Left colon (tissue), 2 donors: ENCODE results near the gene SLC27A5. TPM values are rescaled to one million over a fixed set of nuclear protein-coding genes. Genes with fewer than 3 reads are reported as not detected.

Experiments
- ATAC-seq: fragments of 200-7000 bp; cut with Tn5 transposase; one replicate; pipeline ENCODE4 v1.9.1; 2020; ENCODE audit warnings: mild to moderate bottlenecking, moderate library complexity
- DNase-seq, 2 donors: peaks; one replicate each; pipeline ENCODE4 v3.0.0-alpha.2; 2020
- intact Hi-C, 2 donors: fragments of 100-400 bp; cut with DNase I in 1 of 2; cut with micrococcal nuclease in 1 of 2; formaldehyde crosslinking; loops; one replicate each; pipeline versions ENCODE4 v1.11.2 to v1.14.0; 2022; cut with DNase I, micrococcal nuclease
- long read RNA-seq: library from polyadenylated mRNA; unstranded; transcript quantifications from one replicate; pipeline ENCODE4 v2.0.0, GENCODE V29; 2021
- total RNA-seq, 2 donors: library from RNA; stranded (reverse); fragmentation: NEBNext Ultra II Directional; extraction: Animal tissue kit (Norgen Biotek cat#: 25700); gene quantifications; one replicate each; pipeline ENCODE4 v1.2.1, GENCODE V29; 2021
- donor health status: DM: no; HTN: no; CAD: no.
- donor health status: DM: yes; HTN: yes; CAD: no.

SLC27A5 gene, protein sequence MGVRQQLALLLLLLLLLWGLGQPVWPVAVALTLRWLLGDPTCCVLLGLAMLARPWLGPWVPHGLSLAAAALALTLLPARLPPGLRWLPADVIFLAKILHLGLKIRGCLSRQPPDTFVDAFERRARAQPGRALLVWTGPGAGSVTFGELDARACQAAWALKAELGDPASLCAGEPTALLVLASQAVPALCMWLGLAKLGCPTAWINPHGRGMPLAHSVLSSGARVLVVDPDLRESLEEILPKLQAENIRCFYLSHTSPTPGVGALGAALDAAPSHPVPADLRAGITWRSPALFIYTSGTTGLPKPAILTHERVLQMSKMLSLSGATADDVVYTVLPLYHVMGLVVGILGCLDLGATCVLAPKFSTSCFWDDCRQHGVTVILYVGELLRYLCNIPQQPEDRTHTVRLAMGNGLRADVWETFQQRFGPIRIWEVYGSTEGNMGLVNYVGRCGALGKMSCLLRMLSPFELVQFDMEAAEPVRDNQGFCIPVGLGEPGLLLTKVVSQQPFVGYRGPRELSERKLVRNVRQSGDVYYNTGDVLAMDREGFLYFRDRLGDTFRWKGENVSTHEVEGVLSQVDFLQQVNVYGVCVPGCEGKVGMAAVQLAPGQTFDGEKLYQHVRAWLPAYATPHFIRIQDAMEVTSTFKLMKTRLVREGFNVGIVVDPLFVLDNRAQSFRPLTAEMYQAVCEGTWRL
- total RNA-seq = 1 to 10 TPM; 2.8 to 4.6 TPM
- long read RNA-seq, partial matches to known transcripts = 0 of 2 reads
- long read RNA-seq, other reads (novel, unspliced or antisense) = 2 of 2 reads

DNA sequence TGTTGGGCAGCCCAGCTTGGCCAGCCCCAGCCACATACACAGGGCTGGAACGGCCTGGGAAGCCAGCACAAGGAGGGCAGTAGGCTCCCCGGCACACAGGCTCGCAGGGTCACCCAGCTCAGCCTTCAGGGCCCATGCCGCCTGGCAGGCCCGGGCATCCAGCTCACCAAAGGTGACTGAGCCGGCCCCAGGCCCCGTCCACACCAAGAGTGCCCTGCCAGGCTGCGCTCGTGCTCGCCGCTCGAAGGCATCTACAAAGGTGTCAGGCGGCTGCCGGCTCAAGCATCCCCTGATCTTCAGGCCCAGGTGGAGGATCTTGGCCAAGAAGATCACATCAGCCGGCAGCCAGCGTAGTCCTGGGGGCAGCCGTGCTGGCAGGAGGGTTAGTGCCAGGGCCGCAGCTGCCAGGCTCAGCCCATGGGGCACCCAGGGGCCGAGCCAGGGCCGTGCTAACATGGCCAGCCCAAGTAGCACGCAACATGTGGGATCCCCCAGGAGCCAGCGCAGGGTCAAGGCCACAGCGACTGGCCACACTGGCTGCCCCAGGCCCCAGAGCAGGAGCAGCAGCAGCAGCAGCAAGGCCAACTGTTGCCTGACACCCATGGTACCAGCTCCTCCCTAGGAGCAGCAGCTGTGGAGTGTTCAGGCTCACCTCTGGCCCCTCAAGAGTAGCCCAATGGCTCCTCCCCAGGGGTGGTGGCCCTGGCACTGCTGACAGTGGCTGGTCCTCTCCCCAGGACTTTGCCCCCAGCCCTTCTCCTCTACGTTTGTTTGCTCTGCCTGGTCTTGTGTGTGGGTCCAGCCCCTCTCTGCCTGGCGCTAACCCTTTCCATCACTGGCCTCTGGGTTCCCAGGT, at the start of gene SLC27A5:
Gene SLC27A5, minus strand, starts transcription at position 640 of the 856 bp plus-strand sequence. Its CDS starts 37 bp downstream, at position 603.
- peak; percentile 62 for ATAC-seq
- DNase-seq = peak; percentile 44 to 54
- intact Hi-C loops = no loop called here

DNA sequence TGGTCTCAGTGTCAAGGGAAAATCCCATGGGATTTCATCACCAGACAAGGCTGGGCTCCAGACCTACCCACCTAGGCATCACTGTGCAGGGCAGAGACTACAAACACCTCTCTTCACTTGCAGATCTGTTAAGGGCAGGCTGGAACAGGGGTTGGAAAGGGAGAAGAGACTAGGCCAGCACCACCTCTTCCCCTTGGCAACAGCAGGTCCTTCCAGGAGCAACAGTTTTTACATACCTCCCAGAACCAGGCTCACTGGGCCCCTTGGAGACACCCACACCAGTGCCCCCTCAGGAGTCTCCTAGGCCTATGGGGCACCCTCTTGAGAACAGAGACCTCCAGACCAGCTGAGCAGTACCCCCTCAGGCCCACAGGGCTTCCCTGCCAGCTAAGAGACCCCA, 49.1 kb upstream of the SLC27A5 start:
- intact Hi-C loops = no loop called here
- ATAC-seq = no peak
- no peak for DNase-seq

DNA sequence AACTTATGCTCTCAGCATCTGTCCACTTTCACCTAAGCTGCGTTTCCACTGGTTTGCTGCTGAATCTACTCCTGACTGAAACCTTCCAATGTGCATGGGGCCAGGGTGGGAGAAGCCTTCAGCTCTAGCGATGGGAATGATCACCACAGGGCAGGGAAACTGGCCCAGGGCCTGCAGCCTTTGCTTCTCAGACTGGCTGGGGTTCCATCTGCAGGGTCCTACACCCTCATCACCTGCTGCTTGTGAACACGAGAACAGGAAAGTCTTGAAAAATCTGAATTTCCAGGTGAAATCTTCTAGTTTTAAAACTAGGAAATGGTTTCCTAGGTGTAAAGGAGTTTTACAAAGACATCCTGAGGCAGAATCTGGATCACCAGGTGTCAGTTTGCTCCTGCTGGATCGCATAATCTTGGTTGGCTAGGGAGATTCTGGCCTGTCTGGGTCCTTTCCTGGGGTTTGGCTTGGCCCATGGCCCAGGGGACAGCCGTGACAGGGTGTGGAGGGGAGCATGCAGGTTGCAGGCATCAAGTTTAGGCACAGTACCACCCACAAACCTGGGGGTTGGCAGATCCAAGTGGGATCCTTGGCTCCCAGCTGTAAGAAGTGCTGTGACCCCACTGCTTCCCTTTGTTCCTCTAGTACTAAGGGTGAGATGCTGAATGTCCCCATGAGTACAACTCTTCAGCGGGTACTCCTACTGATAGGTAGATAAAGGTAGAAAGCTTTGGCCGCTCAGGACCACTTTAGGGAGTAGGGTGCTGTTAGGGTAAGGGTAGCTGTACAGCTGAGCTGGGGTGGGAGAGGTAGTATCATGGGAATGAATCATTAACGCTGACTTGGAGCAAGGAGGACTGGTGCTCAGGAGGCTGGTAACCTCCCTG, 48.5 kb upstream of the SLC27A5 start:
- ATAC-seq (no peak), DNase-seq (no peak)
- intact Hi-C loops = no loop called here

DNA sequence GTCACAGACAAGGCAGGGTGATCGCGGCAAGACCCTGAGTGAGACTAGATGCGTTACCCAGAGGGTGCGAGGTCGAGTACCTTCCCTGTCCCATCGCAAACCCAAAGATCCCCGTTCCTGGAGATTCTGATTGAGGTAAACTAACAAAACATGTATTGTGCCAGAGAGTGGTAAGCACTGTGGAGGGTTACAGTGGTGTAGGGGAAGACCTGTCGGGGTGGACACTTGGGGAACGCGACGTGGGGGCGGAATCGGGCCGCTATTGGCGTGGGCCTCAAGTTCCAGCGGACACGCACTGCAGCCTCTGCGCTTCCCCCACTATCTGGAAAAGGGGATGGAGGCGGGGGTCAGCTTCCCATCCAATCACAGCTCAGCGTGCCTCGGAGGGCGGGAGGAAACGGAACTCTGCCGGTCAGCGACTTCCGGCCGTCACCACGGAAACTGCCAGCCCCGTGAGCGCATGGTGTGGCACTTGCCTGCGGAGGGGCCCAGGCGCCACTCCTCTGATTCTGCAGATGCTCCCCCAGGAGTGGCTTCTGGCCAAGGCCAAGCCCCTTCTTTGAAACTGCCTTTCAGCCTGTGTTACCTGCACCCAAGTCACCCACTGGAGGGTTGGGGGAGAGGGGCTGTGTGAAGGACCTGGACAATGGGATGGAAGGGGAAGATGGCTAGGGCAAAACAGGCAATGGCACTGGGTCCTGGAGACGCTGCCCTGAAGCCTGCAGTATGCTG, 47.6 kb upstream of the SLC27A5 start:
- intact Hi-C loops = no loop called here
- DNase-seq = peak; percentile 90 to 96
- peak; percentile 57 for ATAC-seq

DNA sequence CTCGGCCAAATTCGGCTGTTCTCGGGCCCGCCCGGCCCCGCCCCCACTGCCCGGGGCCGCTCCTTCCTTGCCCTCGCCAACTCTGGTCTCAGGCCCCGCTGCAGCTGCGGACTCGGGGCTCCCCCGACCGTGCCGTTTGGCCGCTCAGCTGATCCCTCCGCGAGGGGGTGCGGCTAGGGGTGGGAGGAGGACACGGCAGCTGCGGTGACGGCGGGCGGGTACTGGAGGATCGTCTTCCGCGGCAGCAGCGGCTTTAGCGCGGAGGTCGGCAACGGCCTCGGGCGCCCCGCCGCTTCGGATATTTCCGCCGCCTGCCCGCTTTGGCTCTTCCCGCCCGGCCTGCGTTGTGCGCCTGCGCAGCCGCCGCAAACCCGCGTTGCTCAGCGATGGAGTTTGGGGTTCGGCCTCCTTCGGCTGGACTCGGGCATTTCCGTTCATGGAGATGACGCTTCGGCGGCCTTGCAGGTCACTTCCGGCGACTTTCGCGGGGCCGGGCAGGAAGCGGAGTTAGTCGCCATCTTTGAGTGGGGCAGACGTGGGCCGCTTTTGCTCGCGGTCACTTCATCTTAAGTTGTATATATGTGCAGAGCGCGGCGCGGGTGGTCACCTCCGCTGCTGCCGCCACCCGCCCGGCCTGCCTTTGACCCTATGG, 47.0 kb upstream of the SLC27A5 start:
- ATAC-seq = peak; percentile 71
- intact Hi-C loops = no loop called here
- DNase-seq = peak; percentile 99

DNA sequence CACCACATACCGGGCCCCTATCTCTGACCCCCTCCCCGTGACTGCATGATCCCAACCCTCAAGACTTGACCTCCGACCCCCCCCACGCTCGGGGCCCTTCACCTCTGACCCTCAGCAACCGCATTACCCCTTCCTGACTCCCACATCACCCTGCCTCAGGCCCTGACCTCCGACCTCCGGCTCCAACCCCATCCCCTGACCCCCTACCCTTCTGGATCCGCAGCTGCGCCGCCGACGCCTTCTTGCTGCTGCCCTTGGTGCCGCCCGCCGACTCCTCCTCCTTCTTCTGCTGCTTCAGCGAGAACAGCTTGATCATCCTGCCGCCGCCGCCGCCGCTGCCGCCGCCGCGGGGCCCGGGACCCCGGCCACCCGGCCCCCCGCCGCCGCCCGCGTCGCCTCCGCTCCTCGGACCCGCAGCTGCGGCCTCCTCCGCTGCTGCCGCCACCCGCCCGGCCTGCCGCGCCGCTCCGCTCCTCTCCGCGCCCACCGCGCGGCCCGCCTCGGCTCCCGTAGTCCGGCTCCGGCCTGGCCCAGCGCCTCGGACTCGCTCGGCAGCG, 46.4 kb upstream of the SLC27A5 start, which contains the start of gene UBE2M:
Gene UBE2M, minus strand, starts transcription at position 546 of the 557 bp plus-strand sequence. Its CDS starts 230 bp downstream, at position 316.
- intact Hi-C loops = no loop called here
- DNase-seq (peak; percentile 64 to 80), ATAC-seq (no peak)

DNA sequence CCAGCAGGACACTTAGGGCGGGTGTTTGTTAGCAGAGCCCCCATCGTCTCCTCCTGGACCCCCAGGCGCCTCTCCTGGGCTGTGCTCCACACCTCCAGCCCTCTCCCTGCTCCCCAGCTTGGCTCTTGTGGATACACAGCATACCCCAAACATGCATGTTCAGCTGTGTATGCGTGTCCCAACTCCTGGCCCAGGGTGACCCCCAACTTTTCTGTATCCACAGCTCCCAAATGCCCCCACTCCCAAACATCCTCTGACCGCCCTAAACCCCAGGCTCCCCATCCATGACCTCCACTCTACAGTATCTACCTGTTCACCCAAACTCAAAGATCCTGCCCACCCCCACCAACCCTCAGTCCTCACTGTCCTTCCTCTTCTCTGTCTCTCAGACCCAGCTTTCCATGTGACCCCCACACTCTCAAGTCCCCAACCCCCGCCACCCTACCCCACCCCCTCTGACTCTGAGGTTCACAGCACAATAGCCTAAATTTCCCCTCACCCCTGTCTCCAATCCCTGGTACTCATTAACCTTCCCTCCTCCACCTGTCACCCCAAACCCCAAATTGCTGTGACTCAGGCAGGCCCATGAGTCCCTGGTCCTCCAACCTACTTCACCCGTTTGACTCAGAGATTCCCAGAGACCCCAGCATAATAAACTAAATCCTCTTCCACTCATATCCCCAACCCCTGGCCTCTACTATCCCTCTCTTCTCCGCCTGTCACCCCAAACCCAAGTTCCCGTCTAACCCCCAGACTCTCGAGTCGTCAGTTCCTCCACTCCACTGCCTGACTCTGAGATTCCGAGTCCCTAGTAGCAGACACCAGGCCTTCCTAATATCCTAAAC, 45.7 kb upstream of the SLC27A5 start:
- intact Hi-C loops = no loop called here
- DNase-seq = no peak
- ATAC-seq = no peak

DNA sequence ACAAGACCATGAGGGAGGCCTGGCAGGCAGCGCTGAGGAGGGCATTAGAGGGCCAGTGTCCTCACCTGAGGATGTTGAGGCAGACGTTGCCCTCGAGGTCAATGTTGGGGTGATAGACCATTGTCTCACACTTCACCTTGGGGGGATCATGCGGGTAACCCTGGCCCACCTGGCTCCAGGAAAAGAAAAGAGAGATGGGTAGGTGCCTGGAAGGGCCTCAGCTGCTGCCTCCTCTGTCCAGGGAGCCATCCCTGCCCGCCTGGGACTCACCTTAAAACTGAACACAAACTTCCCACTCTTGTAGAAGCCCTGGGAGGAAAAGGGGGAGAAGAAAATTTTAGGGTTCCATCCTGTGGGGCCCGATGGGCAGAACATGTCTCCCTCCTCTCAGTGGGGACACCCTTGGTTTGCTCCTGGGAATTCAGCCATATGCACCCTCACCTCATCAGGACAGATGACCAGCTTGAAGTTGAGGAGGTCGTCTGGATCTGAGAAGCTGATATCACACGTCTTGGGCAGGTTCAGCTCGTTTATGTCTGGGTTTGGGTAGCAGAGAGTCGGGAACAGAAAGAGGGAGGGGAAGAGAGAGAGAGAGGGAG, 44.9 kb upstream of the SLC27A5 start:
- ATAC-seq (no peak), DNase-seq (no peak)
- intact Hi-C loops = no loop called here

DNA sequence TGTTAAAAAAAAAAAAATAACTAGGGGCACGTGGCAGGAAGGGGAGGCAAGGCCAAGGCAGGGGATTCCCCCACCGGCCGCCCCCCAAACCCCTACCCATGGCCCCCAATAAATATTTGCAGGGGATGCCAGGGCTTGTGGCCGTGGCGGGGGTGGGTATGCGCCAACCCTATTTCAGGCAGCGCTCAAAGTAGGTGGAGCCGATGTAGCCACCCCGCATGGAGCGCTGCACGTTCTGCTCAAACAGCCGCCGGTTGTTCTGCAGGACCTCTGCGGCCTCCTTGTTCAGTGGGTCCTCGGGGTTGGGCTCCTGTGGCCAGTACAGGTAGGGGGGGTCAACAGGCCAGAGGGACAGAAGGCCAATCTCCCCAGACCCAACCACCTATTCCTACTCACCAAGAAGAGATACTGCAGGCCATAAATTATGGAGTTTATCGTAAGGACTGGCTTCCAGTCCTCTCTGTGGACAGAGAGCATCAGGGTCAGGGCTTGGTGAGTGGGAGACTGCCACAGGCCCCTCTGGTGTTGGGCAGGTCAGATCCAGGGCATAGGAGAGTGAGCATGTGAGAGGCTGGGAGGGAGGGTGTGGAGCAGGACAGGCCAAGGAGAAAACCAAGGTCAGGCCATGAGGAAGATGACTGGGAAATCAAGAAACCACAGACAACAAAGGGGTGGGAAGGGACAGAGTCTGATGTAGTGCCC, 44.3 kb upstream of the SLC27A5 start:
- DNase-seq = no peak
- intact Hi-C loops = no loop called here
- ATAC-seq = no peak

DNA sequence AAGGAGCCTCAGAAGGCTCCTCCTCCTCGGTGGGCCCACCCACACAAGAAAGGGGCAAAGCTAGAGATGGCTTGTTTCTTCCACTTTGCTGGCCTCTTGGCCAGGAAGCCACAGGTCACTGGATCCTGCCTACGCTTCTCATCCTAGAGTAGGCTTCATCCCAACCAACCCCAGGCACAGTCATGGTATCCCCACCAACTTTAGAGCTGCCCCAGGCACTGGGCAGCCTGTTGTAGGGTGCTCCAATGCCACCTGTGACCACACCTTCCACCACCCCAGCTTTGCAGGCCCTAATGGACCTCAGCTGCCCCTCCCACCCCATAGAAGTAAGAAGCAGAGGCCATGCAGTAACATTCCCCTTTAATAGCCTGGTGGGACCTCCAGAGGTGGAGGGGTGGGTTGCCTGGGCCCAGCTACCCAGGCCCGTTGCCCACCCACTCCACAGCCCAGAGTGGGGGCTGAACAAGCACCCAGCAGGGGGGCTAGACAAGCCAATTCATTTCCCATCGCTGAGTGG, 43.6 kb upstream of the SLC27A5 start:
- intact Hi-C loops = no loop called here
- ATAC-seq (no peak), DNase-seq (no peak)

DNA sequence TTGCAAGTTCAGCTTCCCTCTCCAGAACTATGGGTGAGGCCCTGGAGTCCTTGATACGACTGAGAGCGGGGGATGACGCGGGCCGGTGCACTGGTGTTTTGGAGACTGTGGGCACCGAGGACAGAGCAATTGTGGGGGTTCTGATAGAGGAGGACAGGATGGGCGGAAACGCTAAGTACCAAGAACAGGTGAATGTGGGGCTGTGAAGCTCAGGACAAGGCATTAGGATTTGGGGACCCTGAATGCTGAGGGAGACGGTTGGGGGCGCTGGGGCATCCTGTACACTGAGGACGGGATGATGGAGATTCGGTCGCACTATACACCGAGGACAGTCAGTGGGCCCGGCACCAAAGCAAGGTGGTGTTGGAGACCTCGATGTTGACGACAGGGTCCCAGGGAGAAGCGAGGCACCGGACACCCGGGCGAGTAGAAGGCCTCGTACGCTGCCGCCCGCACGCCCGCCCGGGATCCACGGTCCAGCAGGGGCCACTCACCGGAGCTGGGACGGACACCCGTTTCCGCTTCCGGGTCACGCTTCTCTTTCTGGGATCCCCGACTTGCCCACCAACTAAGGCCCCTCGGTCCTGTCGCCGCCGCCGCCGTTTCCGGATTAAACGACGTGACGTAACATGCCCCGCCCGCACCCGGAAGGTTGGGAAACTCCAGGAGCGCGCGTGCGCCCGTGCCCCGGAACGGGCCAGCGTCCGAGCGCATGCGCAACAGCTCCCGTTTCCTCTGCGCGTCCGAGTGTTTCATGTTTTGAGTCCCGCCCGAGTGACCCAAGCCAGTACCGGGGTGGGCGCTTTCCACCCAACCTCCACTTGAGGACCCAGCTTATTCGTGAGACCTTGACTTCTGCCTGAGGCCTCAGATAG, 42.9 kb upstream of the SLC27A5 start, which contains the start of gene CHMP2A:
Gene CHMP2A, minus strand, starts transcription at position 612 of the 875 bp plus-strand sequence. CDS start 893 bp downstream, outside the sequence.
- DNase-seq = peak; percentile 99
- ATAC-seq = peak; percentile 59
- intact Hi-C loops = no loop called here

DNA sequence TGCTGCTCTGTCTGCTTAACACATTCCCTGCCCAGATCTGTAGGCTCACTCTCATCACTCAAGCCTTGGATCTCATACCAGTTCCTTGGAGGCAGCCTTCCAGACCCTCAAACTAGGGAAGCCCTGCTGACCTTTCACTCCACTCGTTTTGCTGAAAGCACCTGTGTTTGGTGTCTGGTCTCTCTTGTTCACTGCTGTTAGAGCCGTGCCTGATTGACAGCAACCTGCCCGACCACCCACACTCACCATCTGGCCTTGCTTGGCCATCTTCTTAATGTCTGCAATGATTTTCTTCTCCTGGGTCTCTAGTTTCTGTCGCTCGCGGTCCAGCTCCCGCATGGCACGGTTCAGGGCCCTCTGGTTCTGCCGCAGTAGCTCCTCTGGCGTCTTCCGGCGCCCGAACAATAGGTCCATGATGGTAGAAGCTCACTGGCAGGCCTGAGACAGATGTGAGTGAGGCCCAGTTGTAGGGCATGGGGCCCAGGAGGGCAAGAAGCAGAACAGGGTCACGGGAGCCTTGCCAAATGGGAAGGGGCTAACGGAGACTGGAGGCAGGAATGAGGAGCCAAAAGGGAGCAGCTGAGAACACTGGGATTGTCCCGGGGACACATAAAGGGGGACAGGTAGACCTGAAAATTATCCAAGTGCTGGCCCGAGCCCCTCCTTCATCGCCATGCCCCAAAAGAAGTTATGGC, 42.2 kb upstream of the SLC27A5 start:
- intact Hi-C loops = no loop called here
- DNase-seq = no peak
- ATAC-seq = no peak

DNA sequence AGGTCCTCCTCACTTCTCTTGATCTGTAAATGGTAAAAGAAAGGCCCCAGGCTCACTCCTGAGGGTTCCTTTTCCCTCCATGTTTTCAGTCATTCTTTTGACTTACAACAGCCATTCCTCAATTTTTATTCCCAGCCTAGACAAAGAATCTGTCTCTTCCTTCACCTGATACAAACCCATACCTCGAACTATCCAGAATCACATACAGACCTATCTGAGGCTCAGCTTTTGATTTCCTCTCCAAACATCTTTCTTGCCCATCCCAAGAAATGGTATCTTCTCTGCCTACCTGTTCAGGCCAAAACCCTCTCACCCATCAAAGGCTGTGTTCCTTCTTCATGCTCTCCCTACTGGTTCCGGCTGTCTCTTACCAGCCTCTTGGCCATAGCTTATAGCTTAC, 40.9 kb upstream of the SLC27A5 start:
- intact Hi-C loops = no loop called here
- ATAC-seq (no peak), DNase-seq (no peak)
